Muscle layer of duodenum (tissue), 2 donors: ENCODE results near the gene PRKCA.
"Not testable (repeated sequence)": the region's sequence is repeated elsewhere in the genome, so short reads cannot be mapped to it uniquely, and the experiment has no call there.

Experiments
- H3K27ac ChIP-seq: one replicate; pipeline ENCODE4 v1.7.0; 2013; ENCODE audit warnings: mild to moderate bottlenecking, low read length
- H3K27me3 ChIP-seq: one replicate; pipeline ENCODE4 v1.7.0; 2013; ENCODE audit warnings: low read depth, mild to moderate bottlenecking, control low read depth, low read length
- H3K36me3 ChIP-seq, 2 donors: one replicate each; pipeline ENCODE4 v1.7.0; 2013; ENCODE audit warnings: low read length in 2 of 2, control low read depth in 1 of 2, mild to moderate bottlenecking in 1 of 2; ENCODE audit not compliant: insufficient read depth in 2 of 2, control insufficient read depth in 1 of 2
- H3K4me1 ChIP-seq, 2 donors: one replicate each; pipeline ENCODE4 v1.7.0; 2013; ENCODE audit warnings: low read length in 2 of 2, mild to moderate bottlenecking in 2 of 2, control low read depth in 1 of 2, moderate library complexity in 1 of 2; ENCODE audit not compliant: insufficient read depth in 2 of 2, control insufficient read depth in 1 of 2
- H3K4me3 ChIP-seq, 2 donors: one replicate each; pipeline ENCODE4 v1.7.0; 2013; ENCODE audit warnings: low read length in 2 of 2, low read depth in 1 of 2, mild to moderate bottlenecking in 1 of 2
- H3K9me3 ChIP-seq, 2 donors: one replicate each; pipeline ENCODE4 v1.7.0; 2013; ENCODE audit warnings: low read length in 2 of 2, control low read depth in 1 of 2, mild to moderate bottlenecking in 1 of 2; ENCODE audit not compliant: control insufficient read depth in 1 of 2
- donor health status: healthy.

PRKCA gene

DNA sequence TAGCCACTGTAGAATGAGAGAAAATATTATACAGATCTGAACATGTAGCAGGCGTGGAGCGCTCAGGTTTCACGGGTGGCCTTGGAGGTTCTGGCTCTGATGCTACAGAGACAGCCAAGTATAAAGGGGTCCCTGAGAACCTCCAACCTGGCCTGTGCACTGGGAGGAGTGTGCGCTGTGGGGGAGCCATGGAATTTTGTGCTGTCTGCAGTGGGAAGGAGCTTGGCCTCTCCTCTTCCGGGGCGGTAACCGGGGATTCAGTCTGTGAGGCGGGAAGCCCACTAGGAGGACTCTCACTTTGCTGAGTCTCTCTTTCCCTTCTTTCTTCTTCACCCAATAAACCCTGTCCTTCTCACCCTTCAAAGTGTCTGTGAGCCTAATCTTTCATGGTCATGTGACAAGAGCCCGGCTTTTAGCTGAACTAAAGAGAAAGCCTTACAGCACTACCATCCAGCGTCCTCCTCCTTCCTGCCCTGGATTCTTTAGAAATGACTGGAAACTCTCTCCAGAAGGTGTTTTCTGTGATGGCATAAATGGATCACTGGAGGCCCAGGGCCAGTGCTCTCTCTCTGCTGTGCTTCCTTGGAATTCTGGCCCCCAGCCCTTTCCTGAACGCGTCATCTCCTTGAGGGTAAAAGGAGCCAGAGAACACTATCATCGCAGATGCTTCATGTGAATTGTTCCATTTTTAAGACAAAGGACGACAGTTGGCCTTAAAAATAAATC is 300.4 kb downstream of the PRKCA start:
- Histone ChIP-seq H3K27me3 (no peaks in the 10 kb centered on the region), H3K27ac (no peak overlapping the region), H3K4me3 (no peak overlapping the region), H3K4me1 (peaks cover 0 to 12% of the 10 kb centered on the region in 2 donors), H3K36me3 (no peaks in the 10 kb centered on the region), H3K9me3 (no peaks in the 10 kb centered on the region)

DNA sequence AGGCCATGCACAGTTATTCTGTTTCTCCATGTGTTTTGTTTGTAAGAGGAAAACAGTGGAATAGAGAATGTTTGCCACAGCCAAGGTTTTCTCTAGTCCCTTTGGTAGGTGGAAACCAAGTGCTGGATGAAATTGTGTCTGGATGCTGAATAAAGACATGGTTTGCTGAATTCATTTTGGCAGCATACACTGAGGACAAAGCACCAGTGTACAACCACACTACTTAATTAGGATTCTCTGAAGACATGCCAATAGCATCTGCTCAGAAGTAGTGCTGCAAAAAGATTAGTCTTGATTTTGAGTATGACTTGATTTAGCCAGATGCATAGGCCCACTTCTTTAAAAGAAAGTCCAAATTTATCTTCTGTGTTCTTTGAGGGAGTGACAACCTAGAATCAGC is 302.0 kb downstream of the PRKCA start:
- Histone ChIP-seq H3K4me3 (no peak overlapping the region), H3K27ac (no peak overlapping the region), H3K36me3 (no peaks in the 10 kb centered on the region), H3K4me1 (peaks cover 0 to 12% of the 10 kb centered on the region in 2 donors), H3K27me3 (no peaks in the 10 kb centered on the region), H3K9me3 (no peaks in the 10 kb centered on the region)

DNA sequence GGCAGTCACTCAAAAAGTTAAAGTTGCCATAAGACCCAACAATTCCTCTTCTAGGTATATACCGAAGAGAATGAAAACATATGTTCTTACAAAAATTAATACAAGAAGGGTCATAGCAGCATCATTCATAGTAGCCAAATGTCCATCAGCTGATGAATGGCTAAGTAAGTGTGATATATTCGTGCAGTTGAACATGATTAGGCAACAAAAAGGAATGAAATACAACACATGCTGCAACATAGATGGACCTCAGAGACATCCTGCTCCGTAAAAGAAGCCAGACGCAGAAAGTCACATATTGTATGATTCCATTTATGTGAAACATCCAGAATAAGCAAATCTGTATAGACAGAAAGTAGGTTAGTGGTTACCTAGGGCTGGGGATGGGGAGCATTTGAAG is 303.1 kb downstream of the PRKCA start:
- peaks cover 0 to 12% of the 10 kb centered on the region in 2 donors for H3K4me1 ChIP-seq
- H3K27ac ChIP-seq, result no peak overlapping the region
- no peaks in the 10 kb centered on the region for H3K9me3 ChIP-seq
- H3K4me3 ChIP-seq, result no peak overlapping the region
- no peaks in the 10 kb centered on the region for H3K36me3 ChIP-seq
- no peaks in the 10 kb centered on the region for H3K27me3 ChIP-seq

GRCh38 chr17:66610361-66611133 is 308.1 kb downstream of the PRKCA start:
- Histone ChIP-seq H3K4me3 (no peak overlapping the region), H3K4me1 (no peaks in the 10 kb centered on the region), H3K27me3 (no peaks in the 10 kb centered on the region), H3K9me3 (no peaks in the 10 kb centered on the region), H3K27ac (no peak overlapping the region), H3K36me3 (no peaks in the 10 kb centered on the region)

- Histone ChIP-seq H3K4me1 (no peaks in the 10 kb centered on the region), H3K36me3 (no peaks in the 10 kb centered on the region), H3K27me3 (no peaks in the 10 kb centered on the region), H3K4me3 (no peak overlapping the region), H3K9me3 (no peaks in the 10 kb centered on the region), H3K27ac (no peak overlapping the region)
Measured at GRCh38 chr17:66611397-66611796, 309.0 kb downstream of the PRKCA start.

GRCh38 chr17:66612993-66613392 is 310.6 kb downstream of the PRKCA start:
- no peaks in the 10 kb centered on the region for H3K4me1 ChIP-seq
- no peak overlapping the region for H3K27ac ChIP-seq
- H3K9me3 ChIP-seq, result no peaks in the 10 kb centered on the region
- no peaks in the 10 kb centered on the region for H3K27me3 ChIP-seq
- no peaks in the 10 kb centered on the region for H3K36me3 ChIP-seq
- no peak overlapping the region for H3K4me3 ChIP-seq

DNA sequence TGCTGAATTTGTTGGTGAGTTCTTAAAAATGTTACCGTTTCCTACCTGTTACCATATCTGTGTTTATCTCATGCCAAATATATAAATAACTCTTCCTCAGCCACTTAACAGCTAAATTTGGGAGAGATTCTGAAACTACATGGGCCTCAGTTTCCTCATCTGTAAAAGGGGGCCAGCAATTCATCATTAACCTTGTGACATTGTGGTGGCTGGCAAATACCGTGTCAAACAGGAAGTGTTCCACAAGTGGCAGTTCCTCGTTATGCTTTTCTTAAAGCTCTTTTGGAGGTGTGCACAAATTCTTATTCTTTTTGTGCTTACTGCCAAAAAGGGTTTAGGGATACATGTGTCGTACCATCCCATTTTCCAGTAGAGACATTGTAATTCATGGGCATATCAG is 312.1 kb downstream of the PRKCA start:
- H3K4me1 ChIP-seq, result no peaks in the 10 kb centered on the region
- H3K27ac ChIP-seq, result no peak overlapping the region

GRCh38 chr17:66619206-66619605 is 316.8 kb downstream of the PRKCA start:
- Histone ChIP-seq H3K4me1 (peaks cover 0 to 9% of the 10 kb centered on the region in 2 donors), H3K27ac (no peak overlapping the region), H3K27me3 (no peaks in the 10 kb centered on the region), H3K36me3 (no peaks in the 10 kb centered on the region), H3K9me3 (no peaks in the 10 kb centered on the region), H3K4me3 (no peak overlapping the region)

More for the DNA sequence above, 312.1 kb downstream of the PRKCA start:
- no peaks in the 10 kb centered on the region for H3K9me3 ChIP-seq
- H3K36me3 ChIP-seq, result no peaks in the 10 kb centered on the region
- H3K4me3 ChIP-seq, result no peak overlapping the region
- no peaks in the 10 kb centered on the region for H3K27me3 ChIP-seq

DNA sequence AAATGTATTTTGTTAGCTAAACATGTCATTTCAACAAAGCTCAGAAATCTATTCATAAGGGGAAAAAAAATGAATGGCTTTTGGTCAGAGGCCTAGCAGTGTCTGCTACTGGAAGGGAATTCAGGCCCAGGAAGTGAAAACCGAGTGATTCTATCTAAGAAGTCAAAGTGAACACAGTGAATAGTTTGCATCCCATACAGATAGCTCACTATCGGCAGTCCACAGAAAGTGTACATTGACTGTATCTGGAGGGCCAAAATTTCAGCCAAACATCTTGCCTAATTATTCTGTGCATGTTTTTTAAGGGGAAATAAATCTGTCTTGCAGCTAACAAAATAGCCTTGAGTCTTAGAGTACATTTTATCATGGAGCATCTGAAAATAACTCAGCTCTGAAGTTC is 318.1 kb downstream of the PRKCA start:
- H3K27ac ChIP-seq, result no peak overlapping the region
- H3K9me3 ChIP-seq, result no peaks in the 10 kb centered on the region
- H3K4me3 ChIP-seq, result no peak overlapping the region
- no peaks in the 10 kb centered on the region for H3K27me3 ChIP-seq
- peaks cover 0 to 9% of the 10 kb centered on the region in 2 donors for H3K4me1 ChIP-seq
- no peaks in the 10 kb centered on the region for H3K36me3 ChIP-seq

DNA sequence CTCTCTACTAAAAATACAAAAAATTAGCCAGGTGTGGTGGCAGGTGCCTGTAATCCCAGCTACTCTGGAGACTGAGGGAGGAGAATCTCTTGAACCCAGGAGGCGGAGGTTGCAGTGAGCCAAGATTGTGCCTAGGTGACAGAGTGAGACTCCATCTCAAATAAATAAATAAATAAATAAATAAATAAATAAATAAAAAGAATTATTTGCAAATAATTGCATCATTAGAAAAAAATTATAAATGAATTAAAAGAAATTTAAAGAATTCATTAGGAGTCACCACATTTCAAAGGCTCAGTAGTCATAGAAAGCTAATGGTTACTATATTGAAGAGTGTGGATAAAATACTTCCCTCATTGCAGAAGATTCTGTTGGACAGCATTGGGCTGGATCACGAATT is 322.2 kb downstream of the PRKCA start:
- H3K9me3 ChIP-seq, H3K36me3 ChIP-seq, H3K27me3 ChIP-seq, H3K4me3 ChIP-seq, H3K27ac ChIP-seq: not testable (repeated sequence)
- peaks cover 0 to 36% of the 10 kb centered on the region in 2 donors for H3K4me1 ChIP-seq

DNA sequence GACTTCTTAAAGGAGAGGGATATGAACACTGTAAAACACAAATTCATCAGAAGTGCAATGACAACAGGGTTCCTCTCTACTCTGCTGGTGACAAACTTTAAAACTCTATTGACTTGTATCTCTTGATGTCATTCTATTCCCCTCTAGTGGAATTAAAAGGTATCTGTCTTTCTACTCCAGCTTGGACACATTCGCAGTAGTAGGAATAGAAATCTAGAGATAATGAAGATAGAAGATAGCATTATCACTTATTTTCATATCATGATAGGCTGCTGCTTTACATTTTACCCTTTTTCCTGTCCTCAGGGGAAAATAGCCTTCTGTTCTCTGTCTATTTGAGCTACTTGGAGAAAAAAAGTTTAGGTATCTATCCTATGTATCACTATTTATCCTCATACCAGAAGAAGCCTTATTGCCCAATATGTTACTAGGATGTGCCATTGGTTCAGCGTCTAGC is 322.9 kb downstream of the PRKCA start:
- Histone ChIP-seq H3K4me1 (peaks cover 0 to 32% of the 10 kb centered on the region in 2 donors), H3K4me3 (no peak overlapping the region), H3K27ac (no peak overlapping the region), H3K27me3 (no peaks in the 10 kb centered on the region), H3K36me3 (no peaks in the 10 kb centered on the region), H3K9me3 (no peaks in the 10 kb centered on the region)
